Calu3 (cell line): ENCODE measurements around the gene STXBP5L. TPM values are rescaled to one million over a fixed set of nuclear protein-coding genes. Genes with fewer than 3 reads are reported as not detected.

ENCODE experiments used
- BruUV-seq: library from RNA; stranded (reverse); fragments of 400-500 nt; replicated peaks from 2 replicates; lab custom pipeline; 2021; lab: Mats Ljungman, UMichigan
- CTCF ChIA-PET: fragments of 300-600 bp; sonication (Branson Sonifier 250); formaldehyde crosslinking; loops from one replicate; lab custom pipeline; 2022; ENCODE audit warnings: antibody characterized with exemption; lab: Charles Lee
- DNase-seq: peaks from one replicate; pipeline ENCODE4 v3.0.0; 2022
- H3K27ac Mint-ChIP-seq: one replicate; pipeline ENCODE4 v1.8.0; 2022; ENCODE audit warnings: mixed read lengths; ENCODE audit not compliant: unreplicated experiment
- H3K27me3 Mint-ChIP-seq: one replicate; pipeline ENCODE4 v1.8.0; 2022; ENCODE audit warnings: mixed read lengths; ENCODE audit not compliant: unreplicated experiment
- H3K36me3 Mint-ChIP-seq: one replicate; pipeline ENCODE4 v1.8.0; 2022; ENCODE audit warnings: mild to moderate bottlenecking, moderate library complexity, mixed read lengths; ENCODE audit not compliant: insufficient read depth, unreplicated experiment
- H3K4me1 Mint-ChIP-seq: one replicate; pipeline ENCODE4 v1.8.0; 2022; ENCODE audit warnings: mild to moderate bottlenecking, low read depth, mixed read lengths; ENCODE audit not compliant: unreplicated experiment
- H3K4me3 Mint-ChIP-seq: one replicate; pipeline ENCODE4 v1.8.0; 2022; ENCODE audit warnings: mild to moderate bottlenecking, low read depth, moderate library complexity, mixed read lengths; ENCODE audit not compliant: unreplicated experiment
- H3K9me3 Mint-ChIP-seq: one replicate; pipeline ENCODE4 v1.8.0; 2022; ENCODE audit warnings: low read depth, mixed read lengths; ENCODE audit not compliant: unreplicated experiment
- CTCF ChIP-seq: fragments of 200-600 bp; IDR thresholded peaks from one replicate; pipeline ENCODE4 v1.8.0; 2022; ENCODE audit warnings: antibody characterized with exemption; ENCODE audit not compliant: unreplicated experiment
- intact Hi-C: fragments of 100-400 bp; cut with micrococcal nuclease; formaldehyde crosslinking; loops from one replicate; pipeline ENCODE4 v1.10.0; 2022; ENCODE audit not compliant: unreplicated experiment
- total RNA-seq: library from RNA; stranded (reverse); gene quantifications from 2 replicates; pipeline ENCODE4 v1.2.3, GENCODE V29; 2022

The STXBP5L gene
- total RNA-seq, 1 experiment from 2014 or later = not detected

- BruUV-seq = no TSS peak
- TF ChIP-seq CTCF = no peak
- CTCF ChIA-PET = no interaction called here
- no peak overlapping the region for H3K27ac Mint-ChIP-seq
- intact Hi-C loops = no loop called here
- H3K36me3 Mint-ChIP-seq = no peaks in the 10 kb centered on the region
- no peaks in the 10 kb centered on the region for H3K4me1 Mint-ChIP-seq
- no peaks in the 10 kb centered on the region for H3K27me3 Mint-ChIP-seq
- peaks cover 2% of the 10 kb centered on the region for H3K9me3 Mint-ChIP-seq
- no peak for DNase-seq
- no peak overlapping the region for H3K4me3 Mint-ChIP-seq
Measured at GRCh38 chr3:120926146-120926545, 18.1 kb downstream of the STXBP5L start.

- Mint-ChIP-seq H3K27me3 (no peaks in the 10 kb centered on the region), H3K4me3 (no peak overlapping the region), H3K9me3 (peaks cover 2% of the 10 kb centered on the region), H3K36me3 (no peaks in the 10 kb centered on the region), H3K27ac (no peak overlapping the region), H3K4me1 (no peaks in the 10 kb centered on the region)
- intact Hi-C loops = no loop called here
- TF ChIP-seq CTCF = no peak
- CTCF ChIA-PET = no interaction called here
- no TSS peak for BruUV-seq
- no peak for DNase-seq
Measured at GRCh38 chr3:120928991-120929390, 21.0 kb downstream of the STXBP5L start.

- intact Hi-C loops = no loop called here
- no peak for DNase-seq
- H3K9me3 Mint-ChIP-seq = peaks cover 1% of the 10 kb centered on the region
- no peaks in the 10 kb centered on the region for H3K36me3 Mint-ChIP-seq
- BruUV-seq = no TSS peak
- H3K27ac Mint-ChIP-seq = no peak overlapping the region
- no peaks in the 10 kb centered on the region for H3K4me1 Mint-ChIP-seq
- no peak overlapping the region for H3K4me3 Mint-ChIP-seq
- no peak for TF ChIP-seq CTCF
- CTCF ChIA-PET = no interaction called here
- H3K27me3 Mint-ChIP-seq = no peaks in the 10 kb centered on the region
Measured at GRCh38 chr3:120931593-120931992, 23.6 kb downstream of the STXBP5L start.

- H3K27me3 Mint-ChIP-seq = no peaks in the 10 kb centered on the region
- no TSS peak for BruUV-seq
- H3K4me3 Mint-ChIP-seq = no peak overlapping the region
- no peaks in the 10 kb centered on the region for H3K36me3 Mint-ChIP-seq
- intact Hi-C loops = no loop called here
- no peak for TF ChIP-seq CTCF
- no peak overlapping the region for H3K27ac Mint-ChIP-seq
- DNase-seq = no peak
- peaks cover 2% of the 10 kb centered on the region for H3K9me3 Mint-ChIP-seq
- no peaks in the 10 kb centered on the region for H3K4me1 Mint-ChIP-seq
- CTCF ChIA-PET = no interaction called here
Measured at GRCh38 chr3:120956143-120956542, 48.1 kb downstream of the STXBP5L start.
